ENCODE data around the gene NR4A1.

The NR4A1 gene

GRCh38 chr12:52042706-52043385 lies 8.4 kb upstream of the NR4A1 start:
- Histone ChIP-seq H3K27me3 (ENCODE audit: insufficient read depth, low read length, poor library complexity, severe bottlenecking) (no peaks in the 10 kb centered on the region), H3K4me2 (ENCODE audit: low read depth, low read length, poor library complexity, severe bottlenecking) (peak overlapping the region; percentile 38), H3K9me2 (replicated peaks; ENCODE audit: low read depth, low read length) (no peaks in the 10 kb centered on the region), H3F3A (ENCODE audit: low read depth) (no peaks in the 10 kb centered on the region), H2AFZ (ENCODE audit: low read length) (no peak overlapping the region), H4K20me1 (ENCODE audit: insufficient read depth, low read length, poor library complexity, severe bottlenecking) (no peaks in the 10 kb centered on the region), H3K4me3 (ENCODE audit: low read length, poor library complexity, severe bottlenecking) (no peak overlapping the region), H3K4me1 (ENCODE audit: insufficient read depth, low read length, poor library complexity, severe bottlenecking) (peaks cover 23% of the 10 kb centered on the region), H3K36me3 (ENCODE audit: insufficient read depth, low read length) (no peaks in the 10 kb centered on the region), H3K9me3 (ENCODE audit: insufficient read depth, low read depth, low read length) (no peaks in the 10 kb centered on the region), H3K79me2 (ENCODE audit: insufficient read depth, low read length) (no peaks in the 10 kb centered on the region), H3K9ac (ENCODE audit: low read depth, low read length, poor library complexity, severe bottlenecking) (no peak overlapping the region)
- no peak for TF ChIP-seq CTCF (conservative IDR thresholded peaks at IDR 0.05; ENCODE audit: low read length)
- TF ChIP-seq EZH2phosphoT487 (IDR thresholded peaks at IDR 0.05; ENCODE audit: borderline replicate concordance), result no peak

DNA sequence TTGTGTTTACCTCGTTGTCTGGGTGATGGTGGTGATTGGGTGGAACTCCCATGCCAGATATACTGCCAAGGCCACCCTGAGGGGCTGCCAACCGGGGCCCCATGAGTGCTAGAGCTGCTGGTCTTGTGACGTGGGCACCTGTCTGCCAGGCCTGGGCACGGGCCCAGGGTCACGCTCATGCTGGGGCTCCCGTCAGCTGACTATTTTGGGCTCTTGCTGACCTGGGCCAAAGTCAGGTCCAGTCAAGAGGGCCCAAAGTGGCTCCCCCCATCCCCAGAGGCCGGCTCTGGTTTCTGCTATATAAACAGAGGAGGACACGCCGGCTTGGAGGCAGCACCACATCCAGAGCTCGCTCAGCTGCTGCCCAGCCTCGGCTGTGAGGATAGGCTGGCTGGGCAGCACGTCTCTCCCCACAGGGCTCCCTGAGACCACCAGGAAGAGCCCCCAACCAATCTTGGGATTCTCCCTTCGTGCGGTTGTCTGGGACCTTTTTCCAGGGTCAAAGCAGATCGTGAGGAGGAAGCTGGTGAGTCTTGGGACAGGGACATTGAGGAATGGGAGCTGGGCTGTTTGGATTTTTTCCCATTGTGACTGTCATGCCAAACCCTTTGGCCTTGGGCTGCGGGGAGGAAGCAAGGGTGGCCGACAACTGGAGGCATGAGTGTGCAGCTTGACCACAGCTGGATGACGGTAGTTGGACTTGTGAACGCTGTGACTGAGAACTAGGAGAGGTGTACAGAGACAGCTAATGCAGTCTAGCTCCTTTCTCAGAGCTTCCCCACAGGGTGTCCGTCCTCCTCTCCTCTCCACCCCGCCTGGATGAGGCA lies 7.6 kb upstream of the NR4A1 start:
- no peaks in the 10 kb centered on the region for H3K9me3 ChIP-seq (ENCODE audit: insufficient read depth, low read depth, low read length)
- no peaks in the 10 kb centered on the region for H3K9me2 ChIP-seq (replicated peaks; ENCODE audit: low read depth, low read length)
- no peak overlapping the region for H3K4me2 ChIP-seq (ENCODE audit: low read depth, low read length, poor library complexity, severe bottlenecking)
- H3K79me2 ChIP-seq (ENCODE audit: insufficient read depth, low read length), result no peaks in the 10 kb centered on the region
- no peak overlapping the region for H3K9ac ChIP-seq (ENCODE audit: low read depth, low read length, poor library complexity, severe bottlenecking)
- no peaks in the 10 kb centered on the region for H3K27me3 ChIP-seq (ENCODE audit: insufficient read depth, low read length, poor library complexity, severe bottlenecking)
- H3F3A ChIP-seq (ENCODE audit: low read depth), result no peaks in the 10 kb centered on the region
- peaks cover 23% of the 10 kb centered on the region for H3K4me1 ChIP-seq (ENCODE audit: insufficient read depth, low read length, poor library complexity, severe bottlenecking)
- H3K4me3 ChIP-seq (ENCODE audit: low read length, poor library complexity, severe bottlenecking), result no peak overlapping the region
- no peak for TF ChIP-seq EZH2phosphoT487 (IDR thresholded peaks at IDR 0.05; ENCODE audit: borderline replicate concordance)
- TF ChIP-seq CTCF (conservative IDR thresholded peaks at IDR 0.05; ENCODE audit: low read length), result no peak
- H4K20me1 ChIP-seq (ENCODE audit: insufficient read depth, low read length, poor library complexity, severe bottlenecking), result no peaks in the 10 kb centered on the region
- H3K36me3 ChIP-seq (ENCODE audit: insufficient read depth, low read length), result no peaks in the 10 kb centered on the region
- no peak overlapping the region for H2AFZ ChIP-seq (ENCODE audit: low read length)

DNA sequence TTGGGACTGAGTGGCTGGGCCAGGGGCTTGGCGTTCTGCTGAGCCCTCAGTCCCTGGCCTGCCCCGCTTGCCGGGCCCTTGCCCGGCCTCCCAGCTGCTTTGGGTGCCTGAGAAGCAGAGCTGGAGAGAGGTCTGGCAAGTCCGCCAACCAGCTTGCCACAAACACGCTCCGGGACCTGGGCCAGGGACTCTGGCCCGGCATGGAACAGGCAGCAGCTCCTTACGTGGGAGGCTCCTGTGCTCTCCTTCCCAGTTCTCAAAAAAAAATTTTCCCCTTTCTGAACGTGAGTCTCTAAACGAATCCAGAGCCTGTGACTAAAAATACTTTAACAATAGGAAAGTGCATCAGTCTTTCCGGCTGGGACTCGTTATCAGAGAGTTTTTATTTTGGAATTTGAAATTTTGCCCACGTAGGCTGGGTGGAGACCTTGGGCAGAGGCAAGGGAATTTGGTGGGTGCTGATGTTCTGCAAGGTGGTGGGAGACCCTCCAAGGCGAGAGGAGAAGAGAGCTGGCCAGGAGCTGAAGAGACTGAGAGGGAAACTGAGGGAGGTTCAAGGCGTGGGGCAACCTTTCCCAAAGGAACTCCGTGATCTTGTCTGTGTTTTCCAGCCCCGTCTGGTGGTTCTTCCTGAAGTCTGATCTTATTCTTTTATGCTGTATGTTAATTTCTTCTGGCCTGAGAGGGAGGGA lies 6.8 kb upstream of the NR4A1 start:
- Histone ChIP-seq H3K4me3 (ENCODE audit: low read length, poor library complexity, severe bottlenecking) (no peak overlapping the region), H4K20me1 (ENCODE audit: insufficient read depth, low read length, poor library complexity, severe bottlenecking) (no peaks in the 10 kb centered on the region), H3K4me1 (ENCODE audit: insufficient read depth, low read length, poor library complexity, severe bottlenecking) (peaks cover 23% of the 10 kb centered on the region), H3K79me2 (ENCODE audit: insufficient read depth, low read length) (no peaks in the 10 kb centered on the region), H3K9me3 (ENCODE audit: insufficient read depth, low read depth, low read length) (no peaks in the 10 kb centered on the region), H2AFZ (ENCODE audit: low read length) (no peak overlapping the region), H3K9ac (ENCODE audit: low read depth, low read length, poor library complexity, severe bottlenecking) (no peak overlapping the region), H3K27me3 (ENCODE audit: insufficient read depth, low read length, poor library complexity, severe bottlenecking) (no peaks in the 10 kb centered on the region), H3K36me3 (ENCODE audit: insufficient read depth, low read length) (no peaks in the 10 kb centered on the region), H3K9me2 (replicated peaks; ENCODE audit: low read depth, low read length) (no peaks in the 10 kb centered on the region), H3F3A (ENCODE audit: low read depth) (no peaks in the 10 kb centered on the region), H3K4me2 (ENCODE audit: low read depth, low read length, poor library complexity, severe bottlenecking) (no peak overlapping the region)
- no peak for TF ChIP-seq EZH2phosphoT487 (IDR thresholded peaks at IDR 0.05; ENCODE audit: borderline replicate concordance)
- TF ChIP-seq CTCF (conservative IDR thresholded peaks at IDR 0.05; ENCODE audit: low read length), result no peak
